ENCODE results near the gene TMEM61. TPM values are rescaled to one million over a fixed set of nuclear protein-coding genes. Genes with fewer than 3 reads are reported as not detected.
"Not testable (repeated sequence)": the region's sequence is repeated elsewhere in the genome, so short reads cannot be mapped to it uniquely, and the experiment has no call there.

Gene TMEM61
- total RNA-seq, 1 experiment from 2014 or later: not detected

GRCh38 chr1:55021942-55022546 lies 41.6 kb downstream of the TMEM61 start:
- Histone ChIP-seq H3K36me3 (ENCODE audit: control insufficient read depth, insufficient read depth, low read length) (no peaks in the 10 kb centered on the region), H3K9me3 (no peaks in the 10 kb centered on the region), H3K27me3 (replicated peaks; ENCODE audit: control insufficient read depth, insufficient read depth, low read length) (no peaks in the 10 kb centered on the region), H3K4me1 (peaks cover 7% of the 10 kb centered on the region), H3K4me3 (ENCODE audit: low read depth, low read length) (no peak overlapping the region)
- peak; percentile 84 to 88 for DNase-seq
- intact Hi-C loops (cut with micrococcal nuclease; ENCODE audit: unreplicated experiment): loop anchor here (1.0 kb wide), 2 partner anchors 26 to 72 kb away; no protein-coding TSS in a partner anchor
- ChIA-PET CTCF (interaction anchor here (0.6 to 1.9 kb wide), 24 partner anchors 10 to 221 kb away, joined by 3 to 37 read pairs (median 4); partner anchors contain the start of genes DHCR24 and TTC22), POLR2A (interaction anchor here (1.0 to 1.1 kb wide), 3 partner anchors 17 to 82 kb away, joined by 3 to 4 read pairs (median 3); no protein-coding TSS in a partner anchor)
- Mint-ChIP-seq H3K4me3 (ENCODE audit: unreplicated experiment) (no peak overlapping the region), H3K4me1 (ENCODE audit: low read depth, unreplicated experiment) (peaks cover 29% of the 10 kb centered on the region), H3K27ac (ENCODE audit: unreplicated experiment) (peak overlapping the region; percentile 34), H3K36me3 (ENCODE audit: insufficient read depth, unreplicated experiment) (no peaks in the 10 kb centered on the region), H3K27me3 (ENCODE audit: insufficient read depth, unreplicated experiment) (no peaks in the 10 kb centered on the region), H3K9me3 (ENCODE audit: unreplicated experiment) (no peaks in the 10 kb centered on the region)
- no TSS peak for BruUV-seq (replicated peaks)
- peak; percentile 76 to 80 for TF ChIP-seq CTCF (IDR thresholded peaks at IDR 0.05; ENCODE audit: insufficient read depth in 1 of 2, low read depth in 1 of 2, low read length in 1 of 2, severe bottlenecking in 1 of 2, unreplicated experiment in 1 of 2)

DNA sequence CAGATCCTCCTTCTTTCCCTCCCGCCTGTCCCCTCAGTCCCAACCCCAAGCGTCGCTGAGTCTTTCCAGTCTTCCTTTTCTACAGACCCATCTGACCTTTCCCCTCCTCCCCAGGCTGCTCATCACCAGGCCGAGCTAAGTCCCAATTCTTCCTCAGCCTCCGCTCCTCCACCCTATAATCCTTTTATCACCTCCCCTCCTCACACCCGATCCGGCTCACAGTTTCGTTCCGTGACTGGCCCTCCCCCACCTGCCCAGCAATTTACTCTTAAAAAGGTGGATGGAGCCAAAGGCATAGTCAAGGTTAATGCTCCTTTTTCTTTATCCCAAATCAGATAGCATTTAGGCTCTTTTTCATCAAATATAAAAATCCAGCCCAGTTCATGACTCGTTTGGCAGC lies 43.7 kb downstream of the TMEM61 start:
- H3K27ac Mint-ChIP-seq (ENCODE audit: unreplicated experiment); H3K4me1 ChIP-seq; H3K36me3 ChIP-seq (ENCODE audit: control insufficient read depth, insufficient read depth, low read length); H3K36me3 Mint-ChIP-seq (ENCODE audit: insufficient read depth, unreplicated experiment); DNase-seq; H3K9me3 ChIP-seq; H3K4me3 ChIP-seq (ENCODE audit: low read depth, low read length); BruUV-seq (replicated peaks); H3K27me3 ChIP-seq (replicated peaks; ENCODE audit: control insufficient read depth, insufficient read depth, low read length); H3K9me3 Mint-ChIP-seq (ENCODE audit: unreplicated experiment); H3K27me3 Mint-ChIP-seq (ENCODE audit: insufficient read depth, unreplicated experiment); CTCF ChIA-PET; POLR2A ChIA-PET; intact Hi-C loops (cut with micrococcal nuclease; ENCODE audit: unreplicated experiment); H3K4me3 Mint-ChIP-seq (ENCODE audit: unreplicated experiment): not testable (repeated sequence)
- H3K4me1 Mint-ChIP-seq (ENCODE audit: low read depth, unreplicated experiment): peaks cover 34% of the 10 kb centered on the region

- POLR2A ChIA-PET; H3K4me1 ChIP-seq; H3K27me3 Mint-ChIP-seq (ENCODE audit: insufficient read depth, unreplicated experiment); intact Hi-C loops (cut with micrococcal nuclease; ENCODE audit: unreplicated experiment); CTCF ChIA-PET; DNase-seq; H3K36me3 Mint-ChIP-seq (ENCODE audit: insufficient read depth, unreplicated experiment); H3K36me3 ChIP-seq (ENCODE audit: control insufficient read depth, insufficient read depth, low read length); H3K4me3 Mint-ChIP-seq (ENCODE audit: unreplicated experiment); BruUV-seq (replicated peaks); H3K4me3 ChIP-seq (ENCODE audit: low read depth, low read length); H3K27me3 ChIP-seq (replicated peaks; ENCODE audit: control insufficient read depth, insufficient read depth, low read length); H3K9me3 Mint-ChIP-seq (ENCODE audit: unreplicated experiment); H3K9me3 ChIP-seq: not testable (repeated sequence)
- Mint-ChIP-seq H3K27ac (ENCODE audit: unreplicated experiment) (peak overlapping the region; percentile 83), H3K4me1 (ENCODE audit: low read depth, unreplicated experiment) (peaks cover 34% of the 10 kb centered on the region)
Measured at GRCh38 chr1:55026682-55027081, 46.3 kb downstream of the TMEM61 start.

GRCh38 chr1:55031098-55031497 lies 50.7 kb downstream of the TMEM61 start:
- H3K4me3 ChIP-seq (ENCODE audit: low read depth, low read length); H3K4me3 Mint-ChIP-seq (ENCODE audit: unreplicated experiment); H3K27ac Mint-ChIP-seq (ENCODE audit: unreplicated experiment); H3K36me3 Mint-ChIP-seq (ENCODE audit: insufficient read depth, unreplicated experiment); POLR2A ChIA-PET; H3K27me3 Mint-ChIP-seq (ENCODE audit: insufficient read depth, unreplicated experiment); CTCF ChIA-PET; H3K9me3 Mint-ChIP-seq (ENCODE audit: unreplicated experiment); intact Hi-C loops (cut with micrococcal nuclease; ENCODE audit: unreplicated experiment); H3K4me1 ChIP-seq; DNase-seq; H3K9me3 ChIP-seq; H3K27me3 ChIP-seq (replicated peaks; ENCODE audit: control insufficient read depth, insufficient read depth, low read length); BruUV-seq (replicated peaks); H3K36me3 ChIP-seq (ENCODE audit: control insufficient read depth, insufficient read depth, low read length): not testable (repeated sequence)
- peaks cover 28% of the 10 kb centered on the region for H3K4me1 Mint-ChIP-seq (ENCODE audit: low read depth, unreplicated experiment)
